Astrocyte of the spinal cord (primary cell): ENCODE data around the gene WDFY4.

Experiments
- DNase-seq: peaks from one replicate; pipeline ENCODE4 v3.0.0; 2011; ENCODE audit warnings: low read depth, low spot score
- H3K4me3 ChIP-seq: 2 replicates; pipeline ENCODE4 v1.5.1; 2011; ENCODE audit warnings: low read depth, mild to moderate bottlenecking, low read length, moderate library complexity
- in situ Hi-C: cut with HindIII; loops from 2 replicates; pipeline ENCODE4 v1.10.0; 2017; ENCODE audit warnings: low sequenced_read_pairs
- TF ChIP-seq, protein P1 (sequence below): IDR thresholded peaks from 2 replicates; pipeline ENCODE4 v1.5.1; 2012; ENCODE audit warnings: low read depth, mild to moderate bottlenecking, low read length, inconsistent platforms

WDFY4 gene

DNA sequence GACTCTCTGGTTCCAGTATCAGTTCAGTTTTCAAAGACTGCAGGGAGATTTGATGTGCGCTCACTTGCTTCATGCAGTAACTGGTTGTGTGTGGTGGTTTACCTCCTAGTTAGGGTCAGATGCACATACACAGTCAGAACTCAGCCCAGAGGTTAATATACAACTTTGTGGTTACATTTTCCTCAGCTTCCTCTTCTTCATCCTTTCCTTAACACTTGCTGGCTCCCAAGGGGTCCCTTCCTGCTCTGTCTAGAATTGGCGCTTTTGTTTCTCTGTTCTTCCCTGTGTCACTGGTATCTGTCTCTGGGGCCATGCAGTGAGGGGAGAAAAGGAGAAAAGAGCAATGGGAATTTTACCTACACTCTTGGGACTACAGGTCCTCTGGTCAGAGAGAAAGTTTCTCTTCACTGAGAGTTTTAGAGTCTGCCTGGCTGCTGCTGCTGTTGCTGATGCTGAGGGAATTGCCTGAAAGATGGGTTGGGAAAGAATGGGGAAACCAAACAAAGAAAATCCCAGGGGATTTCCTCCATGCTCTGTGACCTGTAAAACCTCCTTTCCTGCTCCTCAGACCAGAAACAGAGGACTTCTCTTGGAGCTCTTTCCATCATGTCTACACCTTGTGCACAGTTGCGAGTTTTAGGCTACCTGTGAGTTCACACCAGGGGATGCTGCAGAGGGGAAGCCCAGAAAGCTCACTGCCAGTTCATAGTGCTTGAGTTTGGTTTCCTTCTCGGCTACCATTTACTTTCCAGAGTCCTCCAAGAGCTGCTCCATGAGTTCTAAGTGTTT is 74.6 kb downstream of the WDFY4 start:
- no peak overlapping the region for H3K4me3 ChIP-seq
- in situ Hi-C loops: no loop called here
- TF ChIP-seq, protein P1, sequence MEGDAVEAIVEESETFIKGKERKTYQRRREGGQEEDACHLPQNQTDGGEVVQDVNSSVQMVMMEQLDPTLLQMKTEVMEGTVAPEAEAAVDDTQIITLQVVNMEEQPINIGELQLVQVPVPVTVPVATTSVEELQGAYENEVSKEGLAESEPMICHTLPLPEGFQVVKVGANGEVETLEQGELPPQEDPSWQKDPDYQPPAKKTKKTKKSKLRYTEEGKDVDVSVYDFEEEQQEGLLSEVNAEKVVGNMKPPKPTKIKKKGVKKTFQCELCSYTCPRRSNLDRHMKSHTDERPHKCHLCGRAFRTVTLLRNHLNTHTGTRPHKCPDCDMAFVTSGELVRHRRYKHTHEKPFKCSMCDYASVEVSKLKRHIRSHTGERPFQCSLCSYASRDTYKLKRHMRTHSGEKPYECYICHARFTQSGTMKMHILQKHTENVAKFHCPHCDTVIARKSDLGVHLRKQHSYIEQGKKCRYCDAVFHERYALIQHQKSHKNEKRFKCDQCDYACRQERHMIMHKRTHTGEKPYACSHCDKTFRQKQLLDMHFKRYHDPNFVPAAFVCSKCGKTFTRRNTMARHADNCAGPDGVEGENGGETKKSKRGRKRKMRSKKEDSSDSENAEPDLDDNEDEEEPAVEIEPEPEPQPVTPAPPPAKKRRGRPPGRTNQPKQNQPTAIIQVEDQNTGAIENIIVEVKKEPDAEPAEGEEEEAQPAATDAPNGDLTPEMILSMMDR: no peak
- DNase-seq: no peak

DNA sequence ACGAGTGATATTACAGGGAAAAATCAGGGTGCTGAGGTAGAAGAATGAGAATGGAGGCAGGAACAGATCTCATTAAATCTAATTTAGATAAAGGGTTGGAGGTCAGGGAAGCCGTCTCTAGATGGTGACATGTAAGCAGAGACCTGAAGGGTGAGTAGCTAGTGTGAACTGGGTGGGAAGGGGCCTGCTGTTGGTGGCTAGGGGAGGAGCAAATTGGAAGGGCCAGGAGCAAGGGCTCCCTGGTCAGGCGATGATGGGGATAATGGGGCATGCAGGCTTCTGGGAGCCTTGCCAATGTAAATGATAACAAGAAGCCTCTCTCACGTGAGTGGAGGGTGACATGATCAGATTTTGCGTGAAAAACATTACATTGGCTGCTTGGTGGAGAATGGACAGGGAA is 76.3 kb downstream of the WDFY4 start:
- TF ChIP-seq, protein P1: no peak
- in situ Hi-C loops: no loop called here

DNA sequence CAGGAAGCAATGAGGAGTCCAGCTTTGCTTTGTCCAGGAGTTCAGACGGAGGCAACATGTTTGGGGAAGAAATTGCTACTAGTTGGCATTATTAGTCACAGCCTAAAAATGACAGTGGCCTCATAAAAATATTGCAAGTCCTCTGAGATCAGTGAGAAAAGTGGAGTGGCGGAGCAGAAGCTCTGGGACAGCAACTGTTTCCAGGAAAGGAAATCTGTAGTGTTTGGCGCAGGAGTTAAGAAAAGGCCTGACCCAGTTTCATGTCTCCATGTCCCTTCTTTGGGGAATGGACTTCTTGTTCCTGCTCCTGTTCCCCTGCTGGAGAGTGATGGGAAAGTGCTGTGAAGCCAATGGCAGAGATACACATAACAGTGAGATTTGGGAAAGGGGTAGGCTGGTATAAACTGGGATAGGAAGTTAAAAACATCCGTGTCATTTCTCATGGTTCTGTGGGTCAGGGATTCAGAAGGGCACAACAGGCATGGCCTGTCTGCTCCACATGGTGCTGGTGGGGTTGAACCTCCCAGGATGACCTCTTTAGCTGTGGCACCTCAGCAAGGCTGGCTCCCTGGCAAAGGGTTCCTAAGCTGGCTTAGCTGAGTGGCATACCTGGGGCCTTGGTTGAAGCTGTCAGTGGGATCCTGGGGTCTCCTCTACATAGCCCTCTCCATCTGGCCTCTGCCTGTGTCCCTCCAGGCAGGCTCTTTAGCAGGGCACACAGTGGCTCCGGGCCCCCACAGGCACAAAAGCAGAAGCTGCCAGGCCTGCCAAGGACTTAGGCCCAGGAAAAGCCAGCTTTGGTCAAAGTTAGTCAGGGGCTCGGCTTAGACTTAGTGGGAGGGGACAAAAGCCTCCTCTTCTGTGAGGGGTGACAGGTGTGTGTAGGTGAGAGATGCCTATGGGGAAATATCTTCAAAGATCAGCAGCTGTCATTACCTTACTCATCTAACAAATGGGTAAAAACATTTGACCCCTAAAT is 77.7 kb downstream of the WDFY4 start:
- DNase-seq: no peak
- in situ Hi-C loops: no loop called here
- no peak overlapping the region for H3K4me3 ChIP-seq
- TF ChIP-seq, protein P1: no peak

More for the DNA sequence above, 76.3 kb downstream of the WDFY4 start:
- H3K4me3 ChIP-seq: no peak overlapping the region
- no peak for DNase-seq

DNA sequence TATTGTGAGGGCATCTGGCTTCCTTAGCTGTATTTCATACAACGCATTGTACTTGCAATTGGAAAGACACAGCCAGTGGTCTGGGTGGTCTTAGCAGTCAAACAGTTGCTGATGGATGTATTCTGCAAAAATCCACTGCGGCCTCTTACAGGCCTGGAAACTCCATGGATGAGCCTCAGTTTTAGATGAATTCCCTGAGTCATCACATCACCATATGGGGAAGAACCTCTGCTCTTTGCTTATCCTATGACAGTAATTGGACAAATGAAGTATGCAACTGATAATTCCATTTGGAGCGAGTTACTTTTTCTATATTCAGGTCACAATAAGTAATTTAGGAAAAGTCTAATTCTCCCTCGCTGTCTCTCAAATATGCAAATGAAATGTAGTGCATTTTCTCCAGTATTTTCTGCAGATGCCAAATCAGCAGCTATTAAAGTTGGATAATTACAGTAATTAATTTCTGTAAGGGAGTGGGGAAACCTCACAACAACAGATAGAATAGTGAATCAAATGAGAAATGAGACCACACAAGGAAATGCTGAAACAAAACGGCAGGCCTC is 78.8 kb downstream of the WDFY4 start:
- no peak for DNase-seq
- TF ChIP-seq, protein P1: no peak
- in situ Hi-C loops: no loop called here
- no peak overlapping the region for H3K4me3 ChIP-seq

DNA sequence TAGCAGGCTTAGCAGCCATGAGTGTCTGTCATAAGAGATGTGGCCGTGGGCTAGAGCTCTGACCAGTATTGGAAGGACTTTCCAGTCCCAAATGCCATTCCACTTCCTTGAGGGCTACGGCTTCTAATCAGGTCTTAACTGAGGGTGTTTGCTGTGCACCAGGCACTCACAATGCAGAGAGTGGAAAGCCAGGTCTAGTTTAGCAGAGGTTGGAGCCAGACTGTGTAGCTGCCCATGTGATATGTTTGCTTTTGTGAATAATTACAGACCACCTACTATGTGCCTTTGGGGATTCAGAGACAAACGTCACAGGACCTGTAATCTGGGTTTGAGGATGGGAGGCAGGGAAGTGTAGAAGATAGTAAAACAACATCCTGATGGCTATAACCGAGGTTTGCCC is 79.8 kb downstream of the WDFY4 start:
- no peak overlapping the region for H3K4me3 ChIP-seq
- TF ChIP-seq, protein P1: no peak
- no peak for DNase-seq
- in situ Hi-C loops: no loop called here

DNA sequence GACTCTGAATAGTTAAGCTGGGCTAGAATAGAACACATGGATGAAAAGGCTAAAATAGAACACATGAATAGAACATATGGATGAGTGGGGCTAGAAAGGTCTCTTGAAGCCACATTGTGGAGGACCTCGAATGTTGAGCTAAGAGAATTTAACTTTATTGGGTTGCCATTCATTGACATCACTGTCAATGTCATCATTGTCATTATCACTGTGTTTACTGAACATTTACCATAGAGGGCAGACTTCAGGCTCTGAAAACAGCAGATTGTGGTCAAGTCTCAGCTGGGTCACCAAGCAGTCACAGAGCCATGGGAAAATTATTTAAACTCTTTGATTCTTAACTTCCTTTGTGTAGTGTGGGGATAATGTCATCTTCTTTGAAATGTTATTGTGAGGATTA is 80.4 kb downstream of the WDFY4 start:
- TF ChIP-seq, protein P1: no peak
- no peak overlapping the region for H3K4me3 ChIP-seq
- no peak for DNase-seq
- in situ Hi-C loops: no loop called here
